Testis (tissue), 3 donors: ENCODE measurements around the gene TNFAIP8. TPM values are rescaled to one million over a fixed set of nuclear protein-coding genes. Genes with fewer than 3 reads are reported as not detected.

Source experiments
- DNase-seq: peaks from one replicate; pipeline ENCODE4 v3.0.0-alpha.2; 2019
- H3K27ac ChIP-seq, 2 donors: fragments of 200-600 bp; sonication (generic); one replicate each; pipeline ENCODE4 v1.5.1; 2019
- H3K27me3 ChIP-seq: fragments of 200-600 bp; sonication (generic); one replicate; pipeline ENCODE4 v1.5.1; 2019
- H3K36me3 ChIP-seq: fragments of 200-600 bp; sonication (generic); one replicate; pipeline ENCODE4 v1.5.1; 2017; ENCODE audit warnings: low read depth; ENCODE audit errors: missing control alignments
- H3K4me1 ChIP-seq: fragments of 200-600 bp; sonication (generic); one replicate; pipeline ENCODE4 v1.5.1; 2019
- H3K4me3 ChIP-seq, 2 donors: fragments of 200-600 bp; sonication (generic); one replicate each; pipeline ENCODE4 v1.5.1; 2017 to 2019
- H3K9me3 ChIP-seq: fragments of 200-600 bp; sonication (generic); one replicate; pipeline ENCODE4 v1.5.1; 2017
- POLR2A ChIP-seq: fragments of 450-650 bp; IDR thresholded peaks from one replicate; pipeline ENCODE4 v1.6.1; 2017; ENCODE audit warnings: antibody characterized with exemption, mild to moderate bottlenecking, moderate library complexity
- WGBS, 2 donors: methylation state at CpG; one replicate each; pipeline ENCODE4 v1.1.5; 2018; 5-methylcytosine and 5-hydroxymethylcytosine counted together
- intact Hi-C: fragments of 100-400 bp; cut with DNase I; formaldehyde crosslinking; loops from one replicate; pipeline ENCODE4 v1.15.1; 2023; ENCODE audit warnings: low total_unique reads
- polyA plus RNA-seq: library from polyadenylated mRNA; stranded (reverse); fragments of 350-450 nt; fragmentation: Illumina TruSeq; extraction: RNeasy Lipid Tissue Mini Kit (QIAGEN cat#74804); gene quantifications from one replicate; pipeline ENCODE4 v1.2.3, GENCODE V29; 2014; ENCODE audit warnings: low read depth, low replicate concordance; ENCODE audit not compliant: insufficient read depth
- total RNA-seq, 2 donors: library from RNA; depleted of rRNA; stranded (reverse); fragments of >200 nt; gene quantifications; one replicate each; pipeline ENCODE4 v1.2.3, GENCODE V29; 2016
- TF ChIP-seq, protein P1 (sequence below), 3 experiments: fragments of 450-650 bp in 2 of 3; fragments of 200-600 bp in 1 of 3; sonication (generic) in 1 of 3; IDR thresholded peaks; one replicate each; pipeline ENCODE4 v1.5.1; 2016 to 2019; ENCODE audit warnings: antibody characterized with exemption in 3 of 3, mild to moderate bottlenecking in 2 of 3, moderate library complexity in 1 of 3

TNFAIP8 gene
- total and polyA plus RNA-seq, 3 donors from 2014 or later = 6.3 to 14.0 (median 8.2) TPM

DNA sequence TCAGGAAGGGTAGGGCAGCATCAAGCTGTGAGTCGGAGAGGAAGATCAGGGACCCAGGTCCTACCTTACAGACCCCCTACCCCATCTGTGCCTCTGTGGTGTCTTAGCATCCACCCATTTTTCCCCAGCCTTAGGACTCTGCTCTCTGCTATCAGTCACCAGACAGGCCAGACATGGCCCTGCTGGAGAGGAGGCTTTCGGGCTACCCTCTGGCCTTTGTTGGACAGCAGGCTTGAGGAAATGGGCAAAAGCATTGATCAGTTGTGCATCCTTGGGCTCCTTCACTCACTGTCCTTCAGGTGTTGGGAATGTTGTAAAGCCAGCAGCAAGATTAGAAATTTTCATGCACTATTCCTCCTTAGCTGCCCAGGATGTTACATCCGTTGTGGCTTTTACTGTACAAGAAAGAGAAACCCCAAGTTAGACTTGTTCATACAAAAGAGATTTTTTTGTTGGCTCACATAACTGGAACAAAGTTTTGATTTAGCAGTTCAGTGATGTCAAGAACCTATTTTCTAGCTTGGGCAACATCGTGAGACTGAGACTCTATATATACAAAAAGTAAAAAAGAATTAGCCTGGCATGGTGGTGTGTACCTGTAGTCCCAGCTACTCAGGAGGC lies 17.4 kb upstream of the TNFAIP8 start:
- no peak for TF ChIP-seq POLR2A
- TF ChIP-seq, protein P1, sequence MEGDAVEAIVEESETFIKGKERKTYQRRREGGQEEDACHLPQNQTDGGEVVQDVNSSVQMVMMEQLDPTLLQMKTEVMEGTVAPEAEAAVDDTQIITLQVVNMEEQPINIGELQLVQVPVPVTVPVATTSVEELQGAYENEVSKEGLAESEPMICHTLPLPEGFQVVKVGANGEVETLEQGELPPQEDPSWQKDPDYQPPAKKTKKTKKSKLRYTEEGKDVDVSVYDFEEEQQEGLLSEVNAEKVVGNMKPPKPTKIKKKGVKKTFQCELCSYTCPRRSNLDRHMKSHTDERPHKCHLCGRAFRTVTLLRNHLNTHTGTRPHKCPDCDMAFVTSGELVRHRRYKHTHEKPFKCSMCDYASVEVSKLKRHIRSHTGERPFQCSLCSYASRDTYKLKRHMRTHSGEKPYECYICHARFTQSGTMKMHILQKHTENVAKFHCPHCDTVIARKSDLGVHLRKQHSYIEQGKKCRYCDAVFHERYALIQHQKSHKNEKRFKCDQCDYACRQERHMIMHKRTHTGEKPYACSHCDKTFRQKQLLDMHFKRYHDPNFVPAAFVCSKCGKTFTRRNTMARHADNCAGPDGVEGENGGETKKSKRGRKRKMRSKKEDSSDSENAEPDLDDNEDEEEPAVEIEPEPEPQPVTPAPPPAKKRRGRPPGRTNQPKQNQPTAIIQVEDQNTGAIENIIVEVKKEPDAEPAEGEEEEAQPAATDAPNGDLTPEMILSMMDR (IDR thresholded peaks at IDR 0.05) = no peak
- no peak for DNase-seq
- Histone ChIP-seq H3K36me3 (no peaks in the 10 kb centered on the region), H3K27me3 (no peaks in the 10 kb centered on the region), H3K4me3 (no peak overlapping the region), H3K9me3 (no peaks in the 10 kb centered on the region), H3K4me1 (peaks cover 8% of the 10 kb centered on the region), H3K27ac (no peak overlapping the region)
- WGBS, 2 donors = 67 to 84% methylated on average over 4 of the region's 4 CpGs
- intact Hi-C loops = no loop called here

DNA sequence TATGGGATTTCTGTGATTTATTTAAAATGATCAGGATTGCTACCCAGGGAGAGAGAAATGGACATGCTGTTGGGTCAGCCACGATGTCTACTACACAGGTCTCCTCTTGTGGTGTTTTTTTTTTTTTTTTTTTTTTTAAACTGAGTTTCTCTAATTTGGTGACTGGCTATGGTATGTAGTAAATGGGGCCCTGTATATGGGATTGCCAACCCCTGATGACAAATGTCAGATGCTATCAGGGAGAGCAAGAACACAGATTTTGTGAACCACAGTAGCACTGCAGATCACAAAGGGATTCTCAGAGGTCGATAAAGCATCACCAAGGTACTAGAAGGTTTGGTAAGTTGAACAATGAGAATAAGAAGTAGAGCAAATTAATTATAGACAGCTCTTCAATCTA lies 16.5 kb upstream of the TNFAIP8 start:
- peaks cover 8% of the 10 kb centered on the region for H3K4me1 ChIP-seq
- H3K27ac ChIP-seq = no peak overlapping the region
- intact Hi-C loops = no loop called here
- no peaks in the 10 kb centered on the region for H3K27me3 ChIP-seq
- 94% methylated on average over 2 of the region's 2 CpGs for WGBS, 2 donors
- H3K9me3 ChIP-seq = no peaks in the 10 kb centered on the region
- no peak overlapping the region for H3K4me3 ChIP-seq
- TF ChIP-seq POLR2A = no peak
- TF ChIP-seq, protein P1 (IDR thresholded peaks at IDR 0.05) = no peak
- DNase-seq = no peak
- no peaks in the 10 kb centered on the region for H3K36me3 ChIP-seq

DNA sequence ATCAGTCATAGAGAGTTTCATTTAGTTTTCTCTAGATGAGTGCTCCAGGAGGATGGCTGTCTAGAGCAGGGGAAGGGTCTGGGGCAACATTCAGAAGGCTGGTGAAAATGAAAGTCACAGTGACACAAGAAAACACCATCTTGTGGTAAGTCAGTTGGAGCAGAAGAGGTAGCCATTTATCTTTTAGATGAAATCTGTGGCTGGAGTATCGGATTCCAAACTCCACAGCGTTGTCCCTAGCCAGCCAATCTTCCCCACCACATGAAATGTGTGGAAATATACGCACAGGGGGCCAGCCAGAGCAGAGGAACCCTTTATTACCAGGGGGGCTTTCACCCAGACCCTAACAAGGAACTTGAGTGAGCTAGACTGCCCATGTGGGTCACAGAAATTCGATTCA lies 15.9 kb upstream of the TNFAIP8 start:
- TF ChIP-seq, protein P1 (IDR thresholded peaks at IDR 0.05) = no peak
- TF ChIP-seq POLR2A = no peak
- 85 to 89% methylated on average over 4 of the region's 4 CpGs for WGBS, 2 donors
- peaks cover 8% of the 10 kb centered on the region for H3K4me1 ChIP-seq
- DNase-seq = no peak
- H3K27ac ChIP-seq = no peak overlapping the region
- no peaks in the 10 kb centered on the region for H3K9me3 ChIP-seq
- no peaks in the 10 kb centered on the region for H3K36me3 ChIP-seq
- no peak overlapping the region for H3K4me3 ChIP-seq
- intact Hi-C loops = no loop called here
- H3K27me3 ChIP-seq = no peaks in the 10 kb centered on the region

DNA sequence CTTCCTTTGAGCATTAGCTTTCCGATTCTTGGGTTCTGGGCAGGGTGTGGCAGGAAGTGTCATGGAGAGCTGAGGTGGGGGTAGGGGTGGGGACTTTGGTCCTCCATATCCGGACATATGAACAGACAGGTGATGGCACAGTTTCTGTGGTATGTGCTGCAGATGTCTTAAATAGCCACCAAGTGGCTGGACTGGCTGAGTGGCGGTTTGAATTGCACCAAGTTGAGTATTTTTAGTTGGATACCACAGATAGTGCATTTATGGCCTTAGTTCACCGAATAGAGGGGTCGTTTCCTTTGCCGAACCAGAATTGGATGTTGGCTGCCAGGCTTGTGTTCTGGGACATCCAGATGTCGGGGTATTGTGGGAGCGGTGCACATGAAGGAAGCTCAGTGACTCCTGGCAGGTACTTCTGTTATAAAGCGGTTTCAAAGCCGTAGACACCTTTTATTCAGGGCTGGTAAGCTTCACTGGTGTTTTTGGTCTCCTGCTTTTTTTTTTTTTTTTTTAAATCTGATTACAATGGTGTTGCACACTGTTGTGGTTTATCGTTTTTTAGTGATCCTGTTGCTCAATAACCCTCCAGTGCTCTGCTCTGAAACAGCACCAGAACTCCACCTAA lies 15.1 kb upstream of the TNFAIP8 start:
- Histone ChIP-seq H3K36me3 (no peaks in the 10 kb centered on the region), H3K9me3 (no peaks in the 10 kb centered on the region)
- intact Hi-C loops = no loop called here

More for the DNA sequence above, 15.1 kb upstream of the TNFAIP8 start:
- Histone ChIP-seq H3K27ac (no peak overlapping the region), H3K4me3 (no peak overlapping the region), H3K27me3 (no peaks in the 10 kb centered on the region), H3K4me1 (peaks cover 8% of the 10 kb centered on the region)
- no peak for DNase-seq
- no peak for TF ChIP-seq POLR2A
- TF ChIP-seq, protein P1 (IDR thresholded peaks at IDR 0.05) = no peak
- WGBS, 2 donors = 91 to 93% methylated on average over 11 of the region's 11 CpGs
